Transverse colon (tissue), 4 donors: ENCODE measurements around the gene EPHB2. TPM values are rescaled to one million over a fixed set of nuclear protein-coding genes. Genes with fewer than 3 reads are reported as not detected.

Experiments
- DNase-seq: peaks from one replicate; pipeline ENCODE4 v3.0.0-alpha.2; 2019
- H3K27ac ChIP-seq, 4 donors: fragments of 200-600 bp; sonication (generic); 2 replicates each; pipeline ENCODE4 v1.5.1; 2016 to 2018; ENCODE audit warnings: inconsistent platforms in 4 of 4
- H3K27me3 ChIP-seq: fragments of 200-600 bp; sonication (generic); 2 replicates; pipeline ENCODE4 v1.5.1; 2017; ENCODE audit warnings: inconsistent platforms
- H3K36me3 ChIP-seq, 4 donors: fragments of 200-600 bp; sonication (generic); 2 replicates each; pipeline ENCODE4 v1.5.1; 2017 to 2019; ENCODE audit warnings: inconsistent platforms in 4 of 4
- H3K4me1 ChIP-seq, 4 donors: fragments of 200-600 bp; sonication (generic); 2 replicates each; pipeline ENCODE4 v1.5.1; 2017 to 2020; ENCODE audit warnings: inconsistent platforms in 4 of 4
- H3K4me3 ChIP-seq, 4 donors: fragments of 200-600 bp; sonication (generic); 1 replicate in 1 of 4; 2 replicates in 3 of 4; pipeline versions ENCODE4 v1.5.1 to v1.6.1; 2017 to 2019; ENCODE audit warnings: inconsistent platforms in 4 of 4
- H3K9me3 ChIP-seq, 2 donors: fragments of 200-600 bp; sonication (generic); 2 replicates each; pipeline ENCODE4 v1.5.1; 2017 to 2019; ENCODE audit warnings: inconsistent platforms in 2 of 2
- CTCF ChIP-seq, 5 experiments: fragments of 200-600 bp in 3 of 5; fragments of 450-650 bp in 2 of 5; sonication (generic) in 3 of 5; IDR thresholded peaks; 1 replicate in 2 of 5; 2 replicates in 3 of 5; pipeline ENCODE4 v1.5.1; 2016 to 2017; ENCODE audit warnings: antibody characterized with exemption in 5 of 5, inconsistent platforms in 3 of 5, mild to moderate bottlenecking in 2 of 5, moderate library complexity in 1 of 5
- EP300 ChIP-seq: sonication (generic); formaldehyde crosslinking; IDR thresholded peaks from one replicate; pipeline ENCODE4 v1.6.1; 2017; ENCODE audit warnings: antibody characterized with exemption, low read depth
- POLR2A ChIP-seq: fragments of 450-650 bp; IDR thresholded peaks from one replicate; pipeline ENCODE4 v1.6.1; 2016; ENCODE audit warnings: antibody characterized with exemption, mild to moderate bottlenecking, moderate library complexity
- POLR2AphosphoS5 ChIP-seq, 3 donors: sonication (generic); formaldehyde crosslinking; IDR thresholded peaks; one replicate each; pipeline ENCODE4 v1.6.1; 2016; ENCODE audit warnings: antibody characterized with exemption in 3 of 3
- WGBS, 2 donors: methylation state at CpG; one replicate each; pipeline ENCODE4 v1.1.5; 2018; ENCODE audit warnings: low coverage in 1 of 2; 5-methylcytosine and 5-hydroxymethylcytosine counted together
- in situ Hi-C, 4 donors: fragments of 200-750 bp; cut with MboI; loops; one replicate each; pipeline versions ENCODE4 v1.15.0 to v1.15.1; 2017; ENCODE audit warnings: low sequenced_read_pairs in 3 of 4, low pct_ligation_motif_present in 1 of 4, low pct_unique_long_range_greater_than_20kb in 1 of 4
- intact Hi-C: fragments of 100-400 bp; cut with DNase I; formaldehyde crosslinking; loops from one replicate; pipeline ENCODE4 v1.15.1; 2023; ENCODE audit warnings: low total_unique reads
- total RNA-seq, 4 donors: library from RNA; depleted of rRNA; stranded (reverse); fragments of >200 nt; gene quantifications; one replicate each; pipeline ENCODE4 v1.1.0, GENCODE V29; 2016

Gene EPHB2
- total RNA-seq, 4 donors from 2014 or later: 3.0 to 152 (median 27.9) TPM

- TF ChIP-seq EP300 (no peak), CTCF (IDR thresholded peaks at IDR 0.05) (no peak), POLR2AphosphoS5 (IDR thresholded peaks at IDR 0.05) (no peak), POLR2A (no peak)
- 62 to 79% methylated on average over 7 to 11 of the region's 11 CpGs for WGBS, 2 donors
- in situ Hi-C loops (no loop called here), intact Hi-C loops (no loop called here)
- H3K4me3 ChIP-seq: no peak overlapping the region
- DNase-seq: no peak
- no peak overlapping the region for H3K27ac ChIP-seq
- no peaks in the 10 kb centered on the region for H3K9me3 ChIP-seq
- H3K27me3 ChIP-seq: no peaks in the 10 kb centered on the region
- H3K36me3 ChIP-seq: no peaks in the 10 kb centered on the region
- H3K4me1 ChIP-seq: peaks cover 0 to 11% (median 2%) of the 10 kb centered on the region in 4 donors
Observed at GRCh38 chr1:22818061-22818770, 107.6 kb downstream of the EPHB2 start.

GRCh38 chr1:22819361-22819760 is 108.7 kb downstream of the EPHB2 start:
- WGBS, 2 donors: 77 to 81% methylated on average over 3 to 4 of the region's 4 CpGs
- no peak overlapping the region for H3K4me3 ChIP-seq

GRCh38 chr1:22821027-22821426 is 110.4 kb downstream of the EPHB2 start:
- DNase-seq: no peak
- Histone ChIP-seq H3K4me1 (peaks cover 0 to 6% (median under 1%) of the 10 kb centered on the region in 4 donors), H3K4me3 (no peak overlapping the region), H3K36me3 (no peaks in the 10 kb centered on the region), H3K9me3 (no peaks in the 10 kb centered on the region), H3K27me3 (no peaks in the 10 kb centered on the region), H3K27ac (no peak overlapping the region)
- in situ Hi-C loops: no loop called here
- TF ChIP-seq POLR2AphosphoS5 (IDR thresholded peaks at IDR 0.05) (no peak), CTCF (IDR thresholded peaks at IDR 0.05) (no peak), POLR2A (no peak), EP300 (no peak)
- intact Hi-C loops: no loop called here
- 50 to 67% methylated on average over 1 to 5 of the region's 5 CpGs for WGBS, 2 donors

More at GRCh38 chr1:22819361-22819760, 108.7 kb downstream of the EPHB2 start:
- H3K4me1 ChIP-seq: peaks cover 0 to 11% (median 2%) of the 10 kb centered on the region in 4 donors
- no peaks in the 10 kb centered on the region for H3K27me3 ChIP-seq
- TF ChIP-seq CTCF (IDR thresholded peaks at IDR 0.05) (no peak), POLR2AphosphoS5 (IDR thresholded peaks at IDR 0.05) (no peak), POLR2A (no peak), EP300 (no peak)
- no peaks in the 10 kb centered on the region for H3K9me3 ChIP-seq
- no peak overlapping the region for H3K27ac ChIP-seq
- intact Hi-C loops (no loop called here), in situ Hi-C loops (no loop called here)
- no peak for DNase-seq
- no peaks in the 10 kb centered on the region for H3K36me3 ChIP-seq

- TF ChIP-seq EP300 (no peak), POLR2A (no peak), CTCF (IDR thresholded peaks at IDR 0.05) (no peak), POLR2AphosphoS5 (IDR thresholded peaks at IDR 0.05) (no peak)
- Histone ChIP-seq H3K27ac (no peak overlapping the region), H3K4me3 (no peak overlapping the region), H3K36me3 (no peaks in the 10 kb centered on the region), H3K27me3 (no peaks in the 10 kb centered on the region), H3K4me1 (peaks cover 0 to 13% (median 6%) of the 10 kb centered on the region in 4 donors), H3K9me3 (no peaks in the 10 kb centered on the region)
- WGBS, 2 donors: 91% methylated on average over 1 of the region's 1 CpG; no CpG with 5 or more reads in 1 of the 2 donors
- intact Hi-C loops: no loop called here
- no peak for DNase-seq
- in situ Hi-C loops: no loop called here
Observed at GRCh38 chr1:22822371-22822770, 111.7 kb downstream of the EPHB2 start.
